Ovary (tissue), 9 donors: ENCODE data around the gene IL11RA. TPM values are rescaled to one million over a fixed set of nuclear protein-coding genes. Genes with fewer than 3 reads are reported as not detected.

ENCODE experiments used
- DNase-seq, 5 donors: peaks; one replicate each; pipeline ENCODE4 v3.0.0-alpha.2; 2019 to 2020
- H3K27ac ChIP-seq, 2 donors: fragments of 200-600 bp; one replicate each; pipeline versions ENCODE4 v1.5.1 to v1.8.0; 2019 to 2022
- H3K27me3 ChIP-seq: fragments of 200-600 bp; one replicate; pipeline ENCODE4 v1.8.0; 2022
- H3K36me3 ChIP-seq: fragments of 200-600 bp; sonication (generic); one replicate; pipeline ENCODE4 v1.5.1; 2019
- H3K4me1 ChIP-seq: one replicate; pipeline ENCODE4 v1.8.1; 2013; ENCODE audit warnings: mild to moderate bottlenecking, moderate library complexity; ENCODE audit not compliant: insufficient read depth
- H3K4me3 ChIP-seq: fragments of 200-600 bp; sonication (generic); one replicate; pipeline ENCODE4 v1.5.1; 2017
- H3K9me3 ChIP-seq, 2 donors: fragments of 200-600 bp in 1 of 2; sonication (generic) in 1 of 2; one replicate each; pipeline versions ENCODE4 v1.5.1 to v1.8.1; 2013 to 2019; ENCODE audit warnings: mild to moderate bottlenecking in 1 of 2, moderate library complexity in 1 of 2
- EP300 ChIP-seq: sonication (generic); formaldehyde crosslinking; IDR thresholded peaks from one replicate; pipeline ENCODE4 v1.6.1; 2017; ENCODE audit warnings: antibody characterized with exemption
- POLR2A ChIP-seq: fragments of 450-650 bp; IDR thresholded peaks from one replicate; pipeline ENCODE4 v1.6.1; 2017; ENCODE audit warnings: antibody characterized with exemption, mild to moderate bottlenecking, moderate library complexity
- WGBS, 3 donors: extraction: QIAGEN DNeasy Blood & Tissue Kit in 1 of 3; methylation state at CpG; one replicate each; pipeline versions ENCODE4 v1.1.5 to v1.1.7; 2013 to 2017; 5-methylcytosine and 5-hydroxymethylcytosine counted together
- intact Hi-C, 4 donors: fragments of 100-400 bp; cut with DNase I; formaldehyde crosslinking; loops; one replicate each; pipeline versions ENCODE4 v1.11.0 to v1.15.1; 2022 to 2023
- polyA plus RNA-seq, 2 donors: library from polyadenylated mRNA; stranded (reverse); fragments of 200-250 nt in 1 of 2; fragments of 350-450 nt in 1 of 2; fragmentation: Illumina TruSeq in 1 of 2; extraction: RNeasy Lipid Tissue Mini Kit (QIAGEN cat#74804) in 1 of 2; gene quantifications; one replicate each; pipeline ENCODE4 v1.2.3, GENCODE V29; 2013 to 2014
- total RNA-seq, 7 donors: library from RNA; depleted of rRNA in 2 of 7; stranded (reverse); fragments of >200 nt in 2 of 7; fragmentation: NEBNext Ultra II Directional in 3 of 7; extraction: Animal tissue kit (Norgen Biotek cat#: 25700) in 3 of 7; gene quantifications; one replicate each; pipeline versions ENCODE4 v1.1.0 to v1.2.4, GENCODE V29; 2016 to 2023
- TF ChIP-seq, protein P1 (sequence below), 3 donors: fragments of 450-650 bp in 2 of 3; fragments of 200-600 bp in 1 of 3; IDR thresholded peaks; one replicate each; pipeline versions ENCODE4 v1.5.1 to v1.8.0; 2016 to 2022; ENCODE audit warnings: antibody characterized with exemption in 3 of 3, mild to moderate bottlenecking in 1 of 3
- donor health status: DM: no; HTN: no; CAD: no; lungs with moderate emphysema.
- donor health status: DM: no; HTN: no; CAD: no.
- donor health status: Bipolar disorder and iron deficiency.
- donor health status: DM: yes; HTN: yes; CAD: no.
- donor health status: DM: no; HTN: no; CAD: no.
- donor health status: DM: yes; HTN: yes; CAD: no.

IL11RA gene
- total and polyA plus RNA-seq, 9 donors, result 17.3 to 54.3 (median 35.8) TPM

DNA sequence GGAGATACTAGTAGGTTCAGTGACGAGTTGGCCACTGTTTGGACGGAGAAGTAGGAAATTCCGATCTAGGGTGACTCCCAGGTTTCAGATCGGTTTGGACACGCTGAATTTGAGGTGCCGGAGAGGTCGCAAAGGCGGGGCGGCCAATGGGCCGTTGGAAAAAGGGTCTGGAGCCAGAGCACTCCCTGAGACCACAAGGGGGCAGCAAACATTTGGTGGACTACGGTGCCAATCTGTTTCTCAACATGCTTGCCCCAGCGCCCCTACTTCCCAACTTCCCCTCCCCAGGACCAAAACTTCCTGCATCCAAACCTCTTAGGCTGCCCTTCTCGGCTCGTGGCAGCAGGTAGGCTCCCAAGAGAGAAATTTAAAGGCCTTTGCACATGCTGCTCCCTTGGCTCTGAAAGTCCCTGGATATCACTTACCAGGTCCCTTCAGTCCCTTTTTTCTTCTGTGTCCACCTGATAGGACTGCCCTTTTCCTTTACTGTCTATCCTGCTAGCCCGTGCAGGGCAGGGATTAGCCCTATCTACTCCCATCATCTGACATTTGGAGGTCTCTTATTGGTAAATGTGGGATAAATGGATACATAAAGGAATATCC, 39.1 kb upstream of the IL11RA start:
- WGBS, 3 donors, result 2 to 4% (median 3%) methylated on average over 15 of the region's 15 CpGs
- H3K27me3 ChIP-seq, result no peaks in the 10 kb centered on the region
- no peak overlapping the region for H3K27ac ChIP-seq
- H3K9me3 ChIP-seq, result no peaks in the 10 kb centered on the region
- DNase-seq, result peak; percentile 69 to 84 (median 79)
- peaks cover 9% of the 10 kb centered on the region for H3K4me1 ChIP-seq
- TF ChIP-seq, protein P1, sequence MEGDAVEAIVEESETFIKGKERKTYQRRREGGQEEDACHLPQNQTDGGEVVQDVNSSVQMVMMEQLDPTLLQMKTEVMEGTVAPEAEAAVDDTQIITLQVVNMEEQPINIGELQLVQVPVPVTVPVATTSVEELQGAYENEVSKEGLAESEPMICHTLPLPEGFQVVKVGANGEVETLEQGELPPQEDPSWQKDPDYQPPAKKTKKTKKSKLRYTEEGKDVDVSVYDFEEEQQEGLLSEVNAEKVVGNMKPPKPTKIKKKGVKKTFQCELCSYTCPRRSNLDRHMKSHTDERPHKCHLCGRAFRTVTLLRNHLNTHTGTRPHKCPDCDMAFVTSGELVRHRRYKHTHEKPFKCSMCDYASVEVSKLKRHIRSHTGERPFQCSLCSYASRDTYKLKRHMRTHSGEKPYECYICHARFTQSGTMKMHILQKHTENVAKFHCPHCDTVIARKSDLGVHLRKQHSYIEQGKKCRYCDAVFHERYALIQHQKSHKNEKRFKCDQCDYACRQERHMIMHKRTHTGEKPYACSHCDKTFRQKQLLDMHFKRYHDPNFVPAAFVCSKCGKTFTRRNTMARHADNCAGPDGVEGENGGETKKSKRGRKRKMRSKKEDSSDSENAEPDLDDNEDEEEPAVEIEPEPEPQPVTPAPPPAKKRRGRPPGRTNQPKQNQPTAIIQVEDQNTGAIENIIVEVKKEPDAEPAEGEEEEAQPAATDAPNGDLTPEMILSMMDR (IDR thresholded peaks at IDR 0.05), result peak; percentile 64 to 80 (median 68)
- no peak for TF ChIP-seq POLR2A
- intact Hi-C loops, result no loop called here
- peak overlapping the region; percentile 64 for H3K4me3 ChIP-seq
- H3K36me3 ChIP-seq, result no peaks in the 10 kb centered on the region

DNA sequence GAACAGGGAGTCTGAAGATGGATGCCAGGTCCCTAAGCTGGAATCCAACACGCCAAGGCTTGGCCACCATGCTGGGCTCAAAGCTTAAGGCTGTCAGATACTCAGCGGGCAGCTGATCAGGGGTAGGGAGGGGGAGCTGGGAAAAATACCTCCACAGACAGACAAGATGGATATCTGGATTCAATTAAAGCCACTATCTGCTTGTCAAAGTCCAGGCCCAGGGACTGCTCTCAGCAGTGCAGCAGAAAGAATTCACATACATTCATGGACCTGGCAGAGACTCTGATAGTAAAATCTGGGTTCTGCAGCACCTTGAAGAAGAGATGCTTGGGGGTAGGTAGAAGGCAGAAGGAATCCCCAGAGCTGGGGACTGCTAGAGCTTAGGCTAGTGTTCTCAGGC, 36.9 kb upstream of the IL11RA start:
- intact Hi-C loops, result no loop called here

DNA sequence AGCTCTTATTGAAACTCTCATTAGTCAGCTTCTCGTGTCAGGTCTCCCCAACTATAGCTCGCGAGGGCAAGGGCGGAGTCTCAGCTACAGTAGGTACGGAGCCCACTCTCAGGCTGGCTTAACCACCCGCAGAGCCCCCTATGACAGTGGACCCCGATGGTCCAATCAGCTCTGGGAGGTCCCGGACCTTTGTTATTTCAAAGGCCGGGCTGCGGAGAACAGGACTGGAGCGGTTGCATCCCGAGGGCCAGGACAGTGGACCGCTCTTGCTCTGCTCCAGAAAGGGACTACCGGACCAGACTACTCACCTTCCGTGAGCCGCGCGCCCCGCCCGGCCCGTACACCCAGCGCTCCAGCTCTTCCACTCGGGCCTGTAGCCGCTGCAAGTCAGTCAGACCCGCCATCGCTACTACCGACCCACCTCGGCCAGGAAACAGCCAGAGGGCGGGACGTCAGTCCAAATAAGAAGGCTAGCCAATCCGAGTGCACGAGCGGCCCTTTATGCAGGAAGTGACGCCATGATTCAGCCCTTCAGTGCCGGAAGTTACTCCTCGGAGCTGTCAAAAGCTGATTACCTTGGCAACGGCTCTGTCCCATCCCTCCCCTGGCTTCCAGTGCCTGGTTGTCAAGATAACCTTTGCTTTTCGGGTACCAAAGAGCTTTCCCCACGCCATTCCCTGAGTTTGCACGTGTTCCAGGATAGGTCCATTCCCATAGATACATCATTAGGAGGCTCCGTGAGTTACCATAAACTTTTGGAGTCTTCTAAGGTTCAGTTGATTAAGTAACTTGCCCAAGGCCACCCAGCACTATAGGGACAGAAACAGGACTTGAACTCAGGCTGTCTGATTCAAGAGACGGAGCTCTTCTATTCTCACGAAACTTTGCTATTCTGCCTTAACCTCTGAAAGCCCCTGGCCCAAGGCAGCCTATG, 31.7 kb upstream of the IL11RA start, which contains the start of gene DCTN3:
Gene DCTN3, minus strand, starts transcription at position 435 of the 934 bp plus-strand sequence. Its CDS starts 31 bp downstream, at position 404.
- Histone ChIP-seq H3K27me3 (no peaks in the 10 kb centered on the region), H3K36me3 (no peaks in the 10 kb centered on the region), H3K4me1 (peaks cover 6% of the 10 kb centered on the region), H3K9me3 (no peaks in the 10 kb centered on the region), H3K4me3 (peak within 1 kb of the TSS; percentile 72), H3K27ac (no peak within 1 kb of the TSS)
- intact Hi-C loops, result no loop called here
- peak; percentile 88 to 95 (median 91) for DNase-seq
- WGBS, 3 donors, result 3 to 4% (median 4%) methylated on average over 43 of the region's 43 CpGs
- TF ChIP-seq POLR2A, result peak; percentile 21
- no peak for TF ChIP-seq EP300

More for the DNA sequence above, 36.9 kb upstream of the IL11RA start:
- TF ChIP-seq POLR2A (no peak), EP300 (no peak)
- TF ChIP-seq, protein P1 (IDR thresholded peaks at IDR 0.05), result no peak
- Histone ChIP-seq H3K36me3 (no peaks in the 10 kb centered on the region), H3K9me3 (no peaks in the 10 kb centered on the region), H3K4me3 (no peak overlapping the region), H3K27me3 (no peaks in the 10 kb centered on the region), H3K4me1 (peaks cover 14% of the 10 kb centered on the region), H3K27ac (no peak overlapping the region)
- DNase-seq, result no peak
- 81 to 90% (median 89%) methylated on average over 2 of the region's 2 CpGs for WGBS, 3 donors

DNA sequence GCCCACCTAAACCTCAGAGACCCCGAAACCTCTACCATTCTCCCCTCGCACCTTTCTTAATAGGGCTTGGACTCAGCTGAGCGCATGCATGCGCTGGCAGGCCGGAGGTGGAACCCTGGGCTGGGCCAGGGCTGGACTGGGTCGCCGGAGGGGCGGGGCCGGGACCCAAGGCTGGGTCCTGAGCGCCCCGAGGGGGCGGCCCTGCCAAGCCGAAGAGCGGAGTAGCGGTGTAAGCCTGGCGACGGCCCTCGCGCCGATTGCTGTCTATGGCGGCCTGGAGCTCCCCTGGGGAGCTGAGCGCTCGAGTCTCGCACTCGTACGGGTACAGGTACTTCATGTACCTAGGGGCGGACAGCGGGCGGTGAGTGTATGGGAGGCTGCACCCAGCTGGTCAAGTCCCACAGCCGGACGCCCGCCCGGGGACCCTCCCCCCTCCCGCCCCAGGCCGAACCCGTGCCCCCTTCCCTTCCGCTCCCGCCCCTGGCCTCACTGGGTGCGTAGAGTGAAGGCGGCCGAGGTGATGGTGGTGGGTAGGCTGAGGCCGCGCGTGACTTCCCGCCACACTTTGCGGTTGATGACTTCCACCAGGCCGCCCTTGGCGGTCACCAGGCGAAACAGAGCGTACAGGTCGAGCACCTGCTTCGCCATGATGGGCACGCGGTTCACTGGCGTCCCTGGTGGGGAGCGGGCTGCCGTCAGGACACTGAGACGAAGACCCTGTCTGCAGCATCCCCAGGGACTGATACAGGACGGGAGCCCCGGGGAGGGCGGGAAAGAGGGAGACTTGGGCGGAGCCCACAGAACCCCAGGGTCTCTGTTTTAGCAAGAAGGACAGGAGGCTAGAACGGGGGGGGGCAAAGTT, 28.4 kb upstream of the IL11RA start:
- Histone ChIP-seq H3K36me3 (no peaks in the 10 kb centered on the region), H3K4me3 (no peak overlapping the region), H3K27me3 (peaks cover 12% of the 10 kb centered on the region), H3K4me1 (peaks cover 7% of the 10 kb centered on the region), H3K27ac (no peak overlapping the region), H3K9me3 (no peaks in the 10 kb centered on the region)
- intact Hi-C loops, result no loop called here
- TF ChIP-seq EP300, result no peak
- TF ChIP-seq, protein P1 (IDR thresholded peaks at IDR 0.05), result no peak
- TF ChIP-seq POLR2A, result no peak
- 7 to 13% (median 10%) methylated on average over 44 to 63 of the region's 63 CpGs for WGBS, 3 donors
- DNase-seq, result no peak
